Panc1 (cell line): ENCODE data around the gene CABLES2. TPM values are rescaled to one million over a fixed set of nuclear protein-coding genes. Genes with fewer than 3 reads are reported as not detected.

Source experiments
- ATAC-seq: fragments of 200-7000 bp; cut with Tn5 transposase; 2 replicates; pipeline ENCODE4 v1.9.1; 2020; ENCODE audit warnings: mild to moderate bottlenecking, moderate library complexity
- BruUV-seq: library from RNA; stranded (reverse); fragments of 400-500 nt; replicated peaks from 2 replicates; lab custom pipeline; 2021; lab: Mats Ljungman, UMichigan
- CTCF ChIA-PET: fragments of 300-600 bp; sonication (Branson Sonifier 250); formaldehyde crosslinking; loops from one replicate; lab custom pipeline; 2022; ENCODE audit warnings: antibody characterized with exemption; lab: Charles Lee
- POLR2A ChIA-PET: fragments of 300-600 bp; sonication (Branson Sonifier 250); formaldehyde crosslinking; loops from one replicate; lab custom pipeline; 2022; ENCODE audit warnings: antibody characterized with exemption; lab: Charles Lee
- DNase-seq: peaks from one replicate; pipeline ENCODE4 v3.0.0-alpha.2; 2010; ENCODE audit warnings: low read depth, low spot score
- H3K27ac ChIP-seq: 2 replicates; pipeline ENCODE4 v1.5.1; 2011; ENCODE audit warnings: mild to moderate bottlenecking, low read length, inconsistent platforms
- H3K27me3 ChIP-seq: fragments of 200-500 bp; sonication (Bioruptor generic); 2 replicates; pipeline ENCODE4 v1.6.0; 2014; ENCODE audit warnings: low read length, inconsistent platforms; ENCODE audit not compliant: control insufficient read depth, insufficient read depth
- H3K36me3 ChIP-seq: fragments of 200-500 bp; sonication (Bioruptor generic); 2 replicates; pipeline ENCODE4 v1.5.1; 2014; ENCODE audit warnings: inconsistent platforms, mild to moderate bottlenecking, low read length, moderate library complexity; ENCODE audit not compliant: control insufficient read depth, insufficient read depth
- H3K4me1 ChIP-seq: 2 replicates; pipeline ENCODE4 v1.5.1; 2011; ENCODE audit warnings: inconsistent platforms, mild to moderate bottlenecking, low read length, moderate library complexity; ENCODE audit not compliant: control insufficient read depth, insufficient read depth
- H3K4me3 ChIP-seq, 2 experiments: 2 replicates each; pipeline ENCODE4 v1.5.1; 2011 to 2012; ENCODE audit warnings: low read depth in 2 of 2, low read length in 2 of 2, mild to moderate bottlenecking in 2 of 2, inconsistent platforms in 1 of 2, moderate library complexity in 1 of 2
- H3K9me3 ChIP-seq: fragments of 200-500 bp; sonication (Bioruptor generic); 2 replicates; pipeline ENCODE4 v1.5.1; 2014; ENCODE audit warnings: low read depth, mild to moderate bottlenecking, inconsistent platforms, low read length, moderate library complexity; ENCODE audit not compliant: control insufficient read depth, insufficient read depth
- CTCF ChIP-seq: fragments of 450-650 bp; IDR thresholded peaks from 2 replicates; pipeline ENCODE4 v1.5.1; 2017; ENCODE audit warnings: mild to moderate bottlenecking
- POLR2AphosphoS5 ChIP-seq: IDR thresholded peaks from 2 replicates; pipeline ENCODE4 v1.6.1; 2012; ENCODE audit warnings: mild to moderate bottlenecking, low read depth, low read length, moderate library complexity
- REST ChIP-seq, 2 experiments: IDR thresholded peaks; 2 replicates each; pipeline ENCODE4 v1.6.1; 2011 to 2012; ENCODE audit warnings: low read depth in 2 of 2, control low read depth in 1 of 2, low read length in 1 of 2, mild to moderate bottlenecking in 1 of 2, moderate library complexity in 1 of 2; ENCODE audit not compliant: insufficient read depth in 1 of 2
- SIN3A ChIP-seq: IDR thresholded peaks from 2 replicates; pipeline ENCODE4 v1.6.1; 2012; ENCODE audit warnings: low read depth, mild to moderate bottlenecking, low read length, moderate library complexity, borderline replicate concordance; ENCODE audit not compliant: insufficient read depth
- TCF7L2 ChIP-seq: IDR thresholded peaks from 2 replicates; pipeline ENCODE4 v1.6.1; 2011; ENCODE audit warnings: mild to moderate bottlenecking, low read depth, low read length, inconsistent platforms
- in situ Hi-C: cut with HindIII; loops from 2 replicates; pipeline ENCODE4 v1.10.0; 2016; ENCODE audit warnings: low sequenced_read_pairs, low pct_unique_long_range_greater_than_20kb
- intact Hi-C: fragments of 100-400 bp; cut with micrococcal nuclease; formaldehyde crosslinking; loops from one replicate; pipeline ENCODE4 v1.10.0; 2022; ENCODE audit not compliant: unreplicated experiment
- total RNA-seq: library from RNA; stranded (reverse); gene quantifications from one replicate; pipeline ENCODE4 v1.2.1, GENCODE V29; 2021; ENCODE audit not compliant: unreplicated experiment

The CABLES2 gene
- total RNA-seq, 1 experiment from 2014 or later, result 9.8 TPM

GRCh38 chr20:62422636-62423325 lies 15.7 kb upstream of the CABLES2 start:
- CTCF ChIA-PET, result interaction anchor here (0.7 kb wide), 1 partner anchor 13 kb away, joined by 3 read pairs; no protein-coding TSS in a partner anchor
- ATAC-seq, result no peak
- Histone ChIP-seq H3K27ac (no peak overlapping the region), H3K36me3 (no peaks in the 10 kb centered on the region), H3K4me1 (no peaks in the 10 kb centered on the region; the same call in none of the 2 replicates), H3K27me3 (no peaks in the 10 kb centered on the region), H3K4me3 (no peak overlapping the region), H3K9me3 (no peaks in the 10 kb centered on the region)
- POLR2A ChIA-PET, result no interaction called here
- TF ChIP-seq TCF7L2 (no peak), REST (IDR thresholded peaks at IDR 0.05; ENCODE audit: insufficient read depth in 1 of 2, low read depth in 2 of 2, low read length in 1 of 2) (no peak), CTCF (no peak), POLR2AphosphoS5 (no peak), SIN3A (no peak)
- BruUV-seq, result no TSS peak
- in situ Hi-C loops (no loop called here), intact Hi-C loops (no loop called here)
- DNase-seq, result no peak

GRCh38 chr20:62421716-62421990 lies 14.6 kb upstream of the CABLES2 start:
- H3K9me3 ChIP-seq, result no peaks in the 10 kb centered on the region
- no peak for ATAC-seq
- H3K36me3 ChIP-seq, result no peaks in the 10 kb centered on the region
- no TSS peak for BruUV-seq
- in situ Hi-C loops (no loop called here), intact Hi-C loops (no loop called here)
- H3K27me3 ChIP-seq, result no peaks in the 10 kb centered on the region
- H3K4me1 ChIP-seq, result no peaks in the 10 kb centered on the region; the same call in none of the 2 replicates
- no peak overlapping the region for H3K27ac ChIP-seq
- POLR2A ChIA-PET, result no interaction called here
- H3K4me3 ChIP-seq, result no peak overlapping the region
- TF ChIP-seq CTCF (no peak), SIN3A (no peak), REST (IDR thresholded peaks at IDR 0.05; ENCODE audit: insufficient read depth in 1 of 2, low read depth in 2 of 2, low read length in 1 of 2) (0 out of 4 replicates have a peak, but pooled peaks of 1 of the 2 experiments have one; percentile 4)
- CTCF ChIA-PET, result no interaction called here
- DNase-seq, result no peak
